Measurements from ENCODE around the gene RUNX1.

The RUNX1 gene

DNA sequence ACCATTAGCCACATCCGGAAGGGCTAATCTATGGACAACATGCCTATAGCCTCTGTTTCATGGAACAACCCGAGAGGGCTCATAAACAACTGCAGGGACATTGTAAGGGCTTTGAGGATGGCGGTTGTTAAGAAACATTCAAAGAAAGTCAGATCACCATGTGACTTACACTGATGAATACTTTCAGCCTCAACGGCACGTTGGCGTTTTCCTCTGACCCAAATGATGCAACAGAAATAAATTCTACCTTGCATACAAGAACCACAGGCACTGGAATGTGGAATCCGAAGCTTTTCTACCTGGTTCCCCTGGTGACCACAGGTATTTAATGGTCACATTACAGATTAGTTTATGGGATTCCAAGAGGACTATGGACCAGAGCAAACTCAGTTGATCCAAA is 273.3 kb downstream of the RUNX1 start:
- Histone ChIP-seq H3K27ac (no peak overlapping the region), H3K9me3 (ENCODE audit: control insufficient read depth, low read length) (no peaks in the 10 kb centered on the region), H3K36me3 (ENCODE audit: control insufficient read depth, insufficient read depth, low read length) (no peaks in the 10 kb centered on the region), H3K4me2 (ENCODE audit: low read length) (no peak overlapping the region), H2AFZ (no peak overlapping the region), H3K27me3 (ENCODE audit: control insufficient read depth, insufficient read depth, low read length) (no peaks in the 10 kb centered on the region), H3K4me3 (ENCODE audit: low read depth, low read length) (no peak overlapping the region), H3K79me2 (no peaks in the 10 kb centered on the region), H3K4me1 (no peaks in the 10 kb centered on the region), H3K9ac (no peak overlapping the region)
- TF ChIP-seq CTCF (IDR thresholded peaks at IDR 0.05): no peak

- no peak for TF ChIP-seq CTCF (IDR thresholded peaks at IDR 0.05)
- Histone ChIP-seq H2AFZ (no peak overlapping the region), H3K4me2 (ENCODE audit: low read length) (no peak overlapping the region), H3K4me1 (no peaks in the 10 kb centered on the region), H3K27me3 (ENCODE audit: control insufficient read depth, insufficient read depth, low read length) (no peaks in the 10 kb centered on the region), H3K36me3 (ENCODE audit: control insufficient read depth, insufficient read depth, low read length) (no peaks in the 10 kb centered on the region), H3K27ac (no peak overlapping the region), H3K79me2 (no peaks in the 10 kb centered on the region), H3K9ac (no peak overlapping the region), H3K9me3 (ENCODE audit: control insufficient read depth, low read length) (no peaks in the 10 kb centered on the region), H3K4me3 (ENCODE audit: low read depth, low read length) (no peak overlapping the region)
Measured at GRCh38 chr21:34774750-34775149, 274.4 kb downstream of the RUNX1 start.

DNA sequence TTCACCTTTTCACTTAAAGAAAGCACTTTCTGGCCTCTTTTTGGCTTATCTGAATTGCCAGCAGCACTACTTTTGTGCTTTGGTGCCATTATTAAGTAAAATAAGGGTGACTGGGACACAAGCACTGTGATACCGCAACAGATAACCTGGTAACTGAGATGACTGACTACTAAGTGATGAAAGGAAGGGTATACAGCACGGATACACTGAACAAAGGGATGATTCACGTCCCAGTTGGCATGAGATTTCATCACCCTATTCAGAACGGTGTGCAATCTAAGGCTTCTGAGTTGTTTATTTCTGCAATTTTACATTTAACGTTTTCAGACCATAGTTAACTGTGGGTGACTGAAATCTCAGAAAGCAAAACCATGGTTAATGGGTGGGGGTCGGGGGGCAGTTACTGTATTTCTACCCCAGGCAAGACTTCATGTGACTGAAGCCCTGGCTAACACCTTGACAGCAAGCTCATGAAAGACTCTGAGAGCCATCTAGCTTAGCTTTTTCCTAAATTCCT is 277.5 kb downstream of the RUNX1 start:
- Histone ChIP-seq H3K79me2 (no peaks in the 10 kb centered on the region), H3K4me2 (ENCODE audit: low read length) (no peak overlapping the region), H3K27me3 (ENCODE audit: control insufficient read depth, insufficient read depth, low read length) (no peaks in the 10 kb centered on the region), H3K9me3 (ENCODE audit: control insufficient read depth, low read length) (no peaks in the 10 kb centered on the region), H2AFZ (no peak overlapping the region), H3K27ac (no peak overlapping the region), H3K36me3 (ENCODE audit: control insufficient read depth, insufficient read depth, low read length) (no peaks in the 10 kb centered on the region), H3K4me3 (ENCODE audit: low read depth, low read length) (no peak overlapping the region), H3K9ac (no peak overlapping the region), H3K4me1 (no peaks in the 10 kb centered on the region)
- TF ChIP-seq CTCF (IDR thresholded peaks at IDR 0.05): no peak

DNA sequence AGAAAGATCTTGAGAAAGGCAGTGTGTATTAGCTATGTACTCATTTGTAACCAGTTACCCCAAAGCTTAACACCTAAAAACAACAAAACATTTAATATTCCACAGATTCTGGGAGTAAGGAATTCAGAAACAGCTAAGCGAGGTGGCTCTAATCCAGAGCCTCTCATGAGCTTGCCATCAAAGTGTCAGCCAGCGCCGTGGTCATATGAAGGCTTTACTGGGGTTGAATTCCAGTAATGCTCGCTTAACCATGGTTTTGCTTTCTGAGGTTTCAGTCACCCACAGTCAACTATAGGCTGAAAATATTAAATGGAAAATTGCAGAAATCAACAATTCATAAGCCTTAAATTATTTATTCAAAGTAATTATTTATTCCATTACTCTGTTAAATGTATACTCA is 278.5 kb downstream of the RUNX1 start:
- H3K4me1 ChIP-seq: no peaks in the 10 kb centered on the region
- no peak for TF ChIP-seq CTCF (IDR thresholded peaks at IDR 0.05)
- no peak overlapping the region for H3K27ac ChIP-seq
- no peak overlapping the region for H3K4me2 ChIP-seq (ENCODE audit: low read length)
- H3K79me2 ChIP-seq: no peaks in the 10 kb centered on the region
- H2AFZ ChIP-seq: no peak overlapping the region
- no peaks in the 10 kb centered on the region for H3K36me3 ChIP-seq (ENCODE audit: control insufficient read depth, insufficient read depth, low read length)
- no peak overlapping the region for H3K9ac ChIP-seq
- H3K9me3 ChIP-seq (ENCODE audit: control insufficient read depth, low read length): no peaks in the 10 kb centered on the region
- H3K4me3 ChIP-seq (ENCODE audit: low read depth, low read length): no peak overlapping the region
- H3K27me3 ChIP-seq (ENCODE audit: control insufficient read depth, insufficient read depth, low read length): no peaks in the 10 kb centered on the region

- H3K36me3 ChIP-seq (ENCODE audit: control insufficient read depth, insufficient read depth, low read length): no peaks in the 10 kb centered on the region
- no peak overlapping the region for H2AFZ ChIP-seq
- H3K4me3 ChIP-seq (ENCODE audit: low read depth, low read length): no peak overlapping the region
- H3K9me3 ChIP-seq (ENCODE audit: control insufficient read depth, low read length): no peaks in the 10 kb centered on the region
- H3K27me3 ChIP-seq (ENCODE audit: control insufficient read depth, insufficient read depth, low read length): no peaks in the 10 kb centered on the region
- no peak overlapping the region for H3K27ac ChIP-seq
- H3K79me2 ChIP-seq: no peaks in the 10 kb centered on the region
- no peak overlapping the region for H3K4me2 ChIP-seq (ENCODE audit: low read length)
- H3K4me1 ChIP-seq: no peaks in the 10 kb centered on the region
- no peak for TF ChIP-seq CTCF (IDR thresholded peaks at IDR 0.05)
- no peak overlapping the region for H3K9ac ChIP-seq
Measured at GRCh38 chr21:34768326-34768725, 280.8 kb downstream of the RUNX1 start.
